AG08395 (cell line): ENCODE data around the gene TYSND1.
"Not testable (repeated sequence)": the region's sequence is repeated elsewhere in the genome, so short reads cannot be mapped to it uniquely, and the experiment has no call there.

Experiments
- DNase-seq: peaks from one replicate; pipeline ENCODE4 v3.0.0; 2012; ENCODE audit warnings: mixed read lengths, low spot score

TYSND1 gene

DNA sequence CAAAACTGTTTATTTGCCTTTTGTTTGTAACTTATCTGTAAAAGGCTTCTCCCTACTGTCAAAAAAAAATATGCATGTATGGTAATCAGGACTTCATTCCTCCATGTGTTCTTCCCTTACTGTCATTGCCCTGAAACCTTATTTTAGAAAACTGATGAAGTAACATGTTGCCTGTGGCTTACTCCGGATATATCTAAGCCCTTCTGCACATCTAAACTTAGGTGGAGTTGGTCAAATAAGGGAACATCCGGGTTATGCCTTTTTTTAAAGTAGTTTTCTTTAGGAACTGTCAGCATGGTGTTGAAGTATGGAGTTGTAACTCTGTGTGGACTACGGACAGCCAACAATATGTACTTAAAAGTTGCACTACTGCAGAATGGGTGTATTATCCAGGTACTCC lies 17.7 kb upstream of the TYSND1 start:
- DNase-seq, result no peak

DNA sequence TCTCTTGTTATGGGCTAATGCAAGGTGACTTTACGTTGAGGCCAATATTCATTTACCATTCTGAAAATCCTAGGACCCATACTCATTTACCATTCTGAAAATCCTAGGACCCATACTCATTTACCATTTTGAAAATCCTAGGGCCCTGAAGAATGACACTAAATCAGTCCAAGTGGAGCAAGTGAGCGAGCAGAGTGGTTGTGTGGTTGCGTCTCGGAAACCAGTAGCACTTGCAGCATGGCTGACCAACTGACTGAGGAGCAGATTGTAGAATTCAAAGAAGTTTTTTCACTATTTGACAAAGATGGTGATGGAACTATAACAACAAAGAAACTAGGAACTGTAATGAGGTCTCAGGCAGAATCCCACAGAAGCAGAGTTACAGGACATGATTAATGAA lies 16.9 kb upstream of the TYSND1 start:
- no peak for DNase-seq

DNA sequence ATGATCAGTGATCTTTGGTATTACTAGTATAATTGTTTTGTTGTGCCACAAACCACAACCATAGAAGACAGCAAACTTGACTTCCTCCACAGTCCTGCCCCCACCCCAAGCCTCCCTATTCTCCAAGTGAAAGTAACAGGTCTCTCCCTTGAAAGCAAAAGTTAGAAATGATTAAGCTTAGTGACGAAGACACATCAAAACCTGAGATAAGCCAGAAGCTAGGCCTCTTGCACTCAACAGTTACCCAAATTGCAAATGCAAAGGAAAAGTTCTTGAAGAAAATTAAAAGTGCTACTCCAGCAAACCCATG lies 16.3 kb upstream of the TYSND1 start:
- DNase-seq, result no peak

DNA sequence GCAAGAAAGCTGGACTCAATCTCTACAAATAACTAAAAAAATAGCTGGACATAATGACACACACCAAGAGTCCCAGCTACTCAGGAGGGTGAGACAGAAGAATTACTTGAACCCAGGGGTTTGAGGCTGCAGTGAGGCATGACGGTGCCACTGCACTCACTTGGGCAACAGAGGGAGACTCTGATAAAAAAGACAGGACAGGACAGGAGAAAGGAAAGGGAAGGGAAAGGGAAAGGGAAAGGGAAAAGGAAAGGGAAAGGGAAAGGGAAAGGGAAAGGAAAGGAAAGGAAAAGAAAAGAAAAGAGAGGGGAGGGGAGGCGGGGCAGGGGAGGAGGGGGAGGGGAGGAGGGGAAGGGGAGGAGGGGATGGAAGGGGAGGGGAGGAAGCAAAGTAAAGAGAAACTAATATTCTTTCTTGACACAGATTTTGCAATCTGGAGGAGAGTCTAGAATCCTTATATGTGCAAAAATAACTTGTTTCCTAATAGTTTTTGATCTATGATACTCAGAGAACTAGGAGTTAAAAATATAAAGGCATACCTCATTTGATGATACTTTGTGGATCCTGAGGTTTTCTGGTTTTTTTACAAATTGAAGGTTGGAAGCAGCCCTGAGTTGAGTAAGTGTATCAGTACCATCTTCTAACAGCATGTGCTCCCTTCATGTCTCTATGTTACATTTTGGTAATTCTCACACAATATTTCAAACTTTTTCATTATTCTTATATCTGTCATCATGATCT lies 15.8 kb upstream of the TYSND1 start:
- no peak for DNase-seq

DNA sequence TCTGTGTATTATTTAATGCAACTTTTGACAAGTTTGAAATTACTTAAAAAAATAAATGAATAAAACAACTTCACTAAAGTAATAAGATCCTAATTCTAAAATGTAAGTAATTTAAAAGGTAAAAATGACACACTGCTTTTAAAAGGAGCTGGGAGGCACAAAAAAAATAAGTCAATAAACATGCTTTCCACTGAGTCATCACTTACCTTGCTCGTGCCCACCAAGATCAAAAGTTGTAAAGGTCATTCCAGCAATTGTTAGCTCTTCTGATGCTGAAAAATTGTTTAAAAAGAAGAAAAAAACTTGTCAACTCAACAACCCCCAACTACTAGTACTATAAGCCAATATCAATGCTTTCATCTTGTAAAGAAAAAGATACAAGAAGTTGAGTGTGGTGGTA lies 14.3 kb upstream of the TYSND1 start:
- DNase-seq, result no peak

DNA sequence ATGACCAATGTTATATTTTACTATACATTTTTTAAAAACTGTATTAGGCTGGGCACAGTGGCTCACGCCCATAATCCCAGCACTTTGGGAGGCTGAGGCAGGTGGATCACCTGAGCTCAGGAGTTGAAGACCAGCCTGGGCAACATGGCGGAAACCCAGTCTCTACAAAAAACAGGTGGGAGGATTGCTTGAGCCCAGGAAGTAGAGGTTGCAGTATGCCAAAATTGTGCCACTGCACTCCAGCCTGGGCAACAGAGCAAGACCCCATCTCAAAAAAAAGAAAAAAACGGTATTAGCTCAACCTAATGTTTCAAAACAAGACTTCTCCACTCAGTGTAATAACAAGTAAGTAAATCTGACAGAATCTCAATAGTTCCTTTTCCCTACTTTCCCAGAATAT lies 12.9 kb upstream of the TYSND1 start:
- DNase-seq, result not testable (repeated sequence)

DNA sequence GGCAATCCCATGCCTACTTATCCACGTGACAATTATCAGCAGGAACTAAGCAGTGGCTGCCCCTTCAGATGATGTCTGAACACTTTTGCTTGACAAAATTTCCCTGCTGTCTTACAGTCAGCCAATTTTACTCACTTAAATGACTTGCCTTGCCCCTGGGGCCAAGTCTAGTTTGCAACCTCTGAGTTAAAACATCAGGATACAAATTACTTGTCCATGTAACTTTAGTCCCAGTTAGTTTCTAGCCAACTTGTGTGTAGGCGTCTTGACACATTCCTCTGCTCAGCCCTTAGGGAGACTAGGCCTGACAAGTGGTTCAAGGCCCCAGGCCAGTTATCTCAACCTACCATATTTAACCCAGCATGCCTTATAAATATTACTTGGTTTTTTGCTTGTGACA lies 11.6 kb upstream of the TYSND1 start:
- DNase-seq, result no peak

DNA sequence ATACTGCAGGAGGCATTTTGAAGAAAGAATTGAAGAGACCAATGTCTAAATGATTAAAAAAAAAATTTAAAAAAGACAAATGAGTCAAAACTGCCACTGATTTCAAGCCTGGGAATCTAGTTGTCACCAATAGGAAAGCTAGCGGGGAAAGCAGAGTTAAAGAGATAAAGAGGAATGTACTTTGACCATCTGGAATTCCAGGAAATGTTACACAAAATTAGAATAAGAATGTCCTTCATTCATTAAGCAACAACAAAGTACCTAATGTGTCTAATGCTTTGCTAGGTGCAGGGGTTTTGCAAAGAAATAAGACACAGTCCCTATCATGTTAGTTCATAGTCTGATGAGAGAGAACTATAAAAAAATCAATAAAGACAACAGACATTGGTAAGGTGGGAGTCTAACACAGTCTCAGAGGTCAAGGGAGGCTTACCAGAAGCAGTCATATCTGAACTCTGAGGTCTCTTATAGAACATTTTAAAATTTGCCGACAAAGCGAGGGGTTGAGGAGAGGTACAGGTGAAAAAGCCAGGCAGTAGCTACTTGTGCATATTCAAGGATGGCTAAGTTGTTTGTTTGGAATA lies 8.8 kb upstream of the TYSND1 start:
- no peak for DNase-seq

DNA sequence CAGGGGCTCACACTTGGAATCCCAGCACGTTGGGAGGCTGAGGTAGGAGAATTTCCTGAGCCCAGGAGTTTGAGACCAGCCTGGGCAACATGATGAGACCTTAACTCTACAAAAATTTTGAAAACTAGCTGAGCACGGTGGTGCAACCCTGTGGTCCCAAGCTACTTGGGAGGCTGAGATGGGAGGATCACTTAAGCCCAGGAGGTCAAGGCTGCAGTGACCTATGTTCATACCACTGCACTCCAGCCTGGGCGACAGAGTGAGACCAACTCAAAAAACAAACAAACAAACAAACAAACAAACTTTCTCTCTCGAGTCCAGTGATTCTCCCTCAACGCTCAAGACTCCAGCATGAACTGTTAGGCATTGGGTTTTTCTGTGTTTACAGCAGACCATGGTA lies 2.0 kb upstream of the TYSND1 start:
- DNase-seq, result no peak

DNA sequence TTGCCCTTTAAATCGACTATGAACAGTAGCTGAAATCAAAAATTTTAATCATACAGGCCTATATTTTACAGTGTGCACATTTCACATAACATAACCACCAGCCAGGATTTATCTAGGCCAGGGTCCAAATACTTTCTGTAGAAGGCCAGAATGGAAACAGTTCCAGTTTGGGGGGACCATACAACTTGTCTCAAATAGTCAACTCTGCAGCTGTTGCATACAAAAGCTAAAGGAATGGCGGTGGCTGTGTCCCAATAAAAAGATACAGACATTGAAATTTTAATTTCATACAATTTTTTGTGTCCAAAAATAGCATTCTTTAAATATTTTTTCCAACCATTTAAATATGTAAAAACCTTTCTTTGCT lies 742 bp upstream of the TYSND1 start:
- DNase-seq, result no peak

DNA sequence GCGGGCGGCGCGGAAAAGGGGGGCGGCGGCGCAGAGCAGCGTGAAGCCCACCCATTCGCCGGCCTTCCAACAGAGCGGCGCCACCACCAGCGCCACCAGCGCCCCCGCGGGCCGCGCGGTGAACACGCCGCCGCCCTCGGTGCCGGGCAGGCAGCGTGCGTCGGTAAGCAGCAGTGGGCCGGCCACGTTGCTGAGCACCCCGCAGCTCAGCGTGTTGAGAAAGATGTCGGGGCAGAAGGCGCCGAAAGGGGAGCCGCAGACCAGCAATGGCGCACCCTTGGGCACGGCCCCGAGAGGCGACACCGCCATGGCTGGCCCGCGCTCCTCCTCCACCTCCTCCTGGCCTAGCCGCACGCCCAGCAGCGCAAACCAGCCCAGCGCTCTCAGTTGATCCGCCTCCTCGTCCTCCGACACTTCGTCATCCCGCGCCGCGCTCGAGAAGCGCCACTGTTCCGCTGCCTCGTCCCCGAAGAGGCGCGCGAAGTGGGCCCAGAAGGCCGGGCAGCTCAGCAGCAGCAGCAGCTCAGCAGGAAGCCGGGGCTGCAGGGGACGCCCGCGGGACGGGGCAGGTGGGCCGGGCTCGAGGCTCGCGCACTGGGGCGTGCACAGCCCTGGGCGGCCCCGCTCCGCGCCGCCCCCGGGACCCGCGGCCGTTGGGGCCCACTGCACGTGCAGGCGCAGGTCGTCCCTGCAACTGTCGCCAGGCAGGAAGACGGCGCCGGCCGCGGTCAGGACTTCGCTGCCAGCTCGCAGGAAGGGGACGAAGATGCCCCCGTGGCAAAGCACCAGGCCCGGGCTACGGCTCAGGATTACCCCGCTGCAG lies 623 bp downstream of the TYSND1 start:
- peak; percentile 62 for DNase-seq

DNA sequence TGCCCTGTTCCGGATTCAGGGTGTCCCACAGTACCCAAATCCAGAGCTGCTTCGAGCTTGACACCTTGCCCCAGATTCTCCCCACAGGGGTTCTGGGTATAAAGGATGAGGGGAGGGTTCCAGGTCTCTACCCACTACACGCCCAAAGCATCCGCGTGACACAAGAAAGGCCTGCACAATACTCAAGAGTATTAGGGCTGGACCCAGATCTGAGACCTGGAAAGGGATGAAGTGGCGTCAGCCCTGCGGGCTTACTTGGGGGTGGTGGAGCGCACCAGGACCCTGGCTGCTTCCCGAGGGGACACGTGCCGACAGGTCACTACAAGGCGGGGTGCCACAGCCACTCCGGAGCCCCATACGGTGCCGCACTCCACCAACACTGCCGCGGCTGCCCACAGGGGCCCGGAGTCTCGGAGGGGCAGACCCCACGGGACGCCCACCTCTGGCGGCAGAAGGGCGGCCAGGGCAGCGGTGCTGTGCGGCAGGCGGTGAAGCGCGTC lies 1.3 kb downstream of the TYSND1 start:
- no peak for DNase-seq

DNA sequence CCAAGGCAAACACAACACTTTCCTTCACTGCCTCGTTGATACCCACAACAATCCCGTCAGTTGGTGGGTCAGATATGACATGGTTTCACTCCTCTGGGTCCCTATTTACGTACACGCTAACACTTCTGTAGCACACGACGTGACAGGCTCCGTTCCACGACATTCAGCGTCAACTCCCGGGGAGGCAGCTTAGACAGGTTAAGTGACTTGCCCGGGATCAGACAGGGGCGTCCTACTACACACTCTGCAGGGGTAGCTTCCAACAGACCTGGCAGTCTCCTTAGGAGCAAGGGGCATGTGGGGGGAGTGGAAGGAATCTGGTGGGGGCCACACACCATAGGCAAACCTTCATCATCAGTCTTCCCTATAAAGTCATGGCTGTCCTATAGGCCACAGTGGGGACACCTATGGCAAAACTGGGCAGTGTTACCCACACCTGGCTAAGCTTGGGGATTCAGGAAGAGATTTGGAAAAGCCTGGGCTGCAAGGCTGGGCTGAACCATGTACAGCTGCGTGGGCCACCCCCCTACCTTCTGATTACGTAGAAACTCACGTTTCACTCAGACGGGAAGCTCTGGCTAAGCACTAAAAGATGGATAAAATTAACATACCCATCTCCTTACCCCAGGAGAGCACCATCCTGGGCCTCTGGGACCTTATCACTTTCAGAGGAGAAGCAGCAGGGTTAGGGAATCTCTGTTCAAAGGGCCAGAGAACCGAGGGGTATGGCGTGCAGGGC lies 2.0 kb downstream of the TYSND1 start:
- DNase-seq, result no peak

DNA sequence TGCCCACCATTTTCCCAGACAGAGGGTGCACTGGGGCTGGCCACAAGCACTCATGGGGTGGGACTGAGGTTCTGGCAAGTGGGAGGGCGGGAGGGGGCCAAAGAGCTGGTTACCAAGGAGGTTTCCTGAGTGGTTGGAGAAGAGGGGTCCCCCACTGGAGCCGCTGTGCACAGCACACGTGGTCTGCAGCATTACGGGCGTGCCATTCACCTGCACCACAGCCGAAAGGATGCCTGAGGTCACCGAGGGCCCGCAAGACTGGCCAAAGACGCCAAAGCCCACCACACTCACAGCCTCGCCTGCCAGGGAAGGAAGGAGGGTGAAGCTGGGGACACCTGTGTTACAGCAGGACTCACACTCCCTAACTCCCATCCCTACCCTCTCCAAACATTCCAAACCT lies 3.9 kb downstream of the TYSND1 start:
- DNase-seq, result no peak

DNA sequence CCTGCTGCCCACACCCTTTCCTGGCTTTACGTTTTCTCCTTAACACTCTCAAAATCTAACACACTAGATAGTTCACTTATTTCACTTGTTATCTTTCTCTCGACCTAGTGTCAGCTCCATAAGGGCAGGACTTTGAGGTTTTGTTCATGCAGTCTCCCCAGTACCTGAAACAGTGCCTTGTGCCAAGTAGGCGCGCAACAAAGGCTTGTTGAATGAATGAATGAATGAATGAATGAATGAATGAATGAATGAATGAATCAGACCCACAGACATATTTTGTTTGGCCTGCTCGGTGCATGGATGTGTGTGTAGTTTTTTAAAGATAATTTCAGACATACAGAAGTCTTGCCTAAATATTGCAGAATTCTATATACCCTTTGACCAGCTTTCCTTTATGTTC lies 6.2 kb downstream of the TYSND1 start:
- no peak for DNase-seq

DNA sequence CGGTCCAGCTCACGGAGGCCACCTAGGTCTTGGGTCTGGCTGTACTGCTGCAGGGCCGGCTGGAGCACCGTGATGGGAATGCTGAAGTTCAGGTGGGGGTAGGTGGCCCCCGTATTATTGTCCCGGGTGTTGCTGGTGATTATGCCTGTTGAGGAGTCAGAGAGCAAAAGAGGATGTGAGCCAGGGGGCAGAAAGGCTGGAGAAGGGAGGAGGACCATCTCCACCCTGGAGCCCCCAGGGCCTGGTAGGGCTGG lies 6.6 kb downstream of the TYSND1 start:
- no peak for DNase-seq

DNA sequence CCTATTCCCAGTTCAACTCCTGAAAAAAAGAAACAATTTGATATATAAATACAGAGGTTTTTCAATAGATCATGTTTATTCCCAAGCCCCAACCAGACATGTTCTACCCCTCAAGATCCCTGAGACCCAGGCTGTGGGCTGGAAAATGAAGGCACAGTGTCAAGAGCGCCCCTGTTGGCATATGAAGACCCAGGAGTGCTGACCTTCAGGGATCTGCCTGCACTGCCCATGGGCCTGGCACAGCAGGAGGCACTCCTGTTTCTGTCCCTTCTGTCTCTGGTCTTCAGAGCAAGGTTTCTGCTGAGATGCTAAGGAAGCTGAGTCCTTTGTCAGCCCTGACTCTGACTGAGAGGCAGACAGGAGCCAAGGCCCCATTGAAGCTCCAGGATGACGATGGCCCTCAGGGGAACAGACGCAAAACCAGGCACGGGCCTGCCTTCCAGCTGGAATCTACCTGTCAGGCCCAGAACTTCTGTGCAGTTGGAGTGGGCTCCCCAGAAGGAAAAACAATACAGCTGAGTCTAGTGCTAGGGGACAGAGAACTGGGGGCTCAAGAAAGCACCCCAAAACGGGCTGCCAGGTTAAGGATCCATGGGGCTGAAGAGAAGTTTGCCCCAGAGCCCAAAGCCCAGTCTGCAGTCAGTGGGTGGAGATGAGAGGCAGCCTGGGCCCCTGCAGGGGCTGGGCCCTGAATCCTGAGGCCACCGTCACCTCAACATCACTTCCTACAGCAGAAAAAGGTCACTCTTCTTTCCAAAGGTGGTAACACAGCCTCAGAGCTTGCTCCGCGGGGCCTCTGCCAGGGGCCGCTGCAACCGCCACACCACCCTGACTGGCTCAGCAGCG lies 7.1 kb downstream of the TYSND1 start:
- DNase-seq, result no peak

DNA sequence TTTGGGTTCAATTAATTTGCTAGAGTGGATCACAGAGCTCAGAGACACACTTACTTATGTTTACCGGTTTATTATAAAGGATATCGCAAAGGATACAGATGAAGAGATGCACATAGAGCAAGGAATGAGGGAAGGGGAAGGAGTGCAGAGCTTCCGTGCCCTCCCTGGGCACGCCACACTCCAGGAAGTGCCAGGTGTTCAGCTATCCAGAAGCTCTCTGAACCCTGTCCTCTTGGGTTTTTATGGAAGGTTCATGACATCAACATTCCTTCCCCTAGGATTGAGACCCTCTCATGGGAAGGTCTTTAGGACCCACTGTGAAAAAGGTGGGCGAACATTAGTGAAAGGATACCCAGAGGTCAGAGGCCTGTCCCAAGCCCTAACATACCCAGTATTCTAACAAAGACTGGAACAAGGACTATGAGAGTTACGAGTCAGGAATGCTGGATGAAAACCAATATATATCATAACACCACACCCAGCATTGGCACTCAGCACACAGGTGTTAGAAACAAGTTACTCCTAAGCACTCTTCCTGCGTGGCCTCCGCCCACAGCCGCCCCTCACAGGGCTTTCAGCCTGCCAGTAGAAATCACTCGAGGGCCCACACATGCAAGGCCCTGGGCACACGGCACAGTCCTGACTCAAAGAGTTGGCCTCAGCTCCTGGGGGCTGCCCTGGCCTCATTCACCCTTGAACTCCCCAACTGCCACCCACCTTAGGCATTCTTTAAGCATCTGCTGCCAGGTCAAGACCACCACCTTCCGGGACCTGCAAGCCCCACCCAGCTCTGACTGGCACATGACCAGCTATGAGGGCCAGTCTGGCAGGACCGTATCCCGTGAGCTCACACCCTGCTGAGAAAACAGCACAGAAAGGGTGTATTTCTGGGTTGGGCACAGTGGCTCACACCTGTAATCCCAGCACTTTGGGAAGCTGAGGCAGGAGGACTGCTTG lies 8.3 kb downstream of the TYSND1 start:
- DNase-seq, result no peak

DNA sequence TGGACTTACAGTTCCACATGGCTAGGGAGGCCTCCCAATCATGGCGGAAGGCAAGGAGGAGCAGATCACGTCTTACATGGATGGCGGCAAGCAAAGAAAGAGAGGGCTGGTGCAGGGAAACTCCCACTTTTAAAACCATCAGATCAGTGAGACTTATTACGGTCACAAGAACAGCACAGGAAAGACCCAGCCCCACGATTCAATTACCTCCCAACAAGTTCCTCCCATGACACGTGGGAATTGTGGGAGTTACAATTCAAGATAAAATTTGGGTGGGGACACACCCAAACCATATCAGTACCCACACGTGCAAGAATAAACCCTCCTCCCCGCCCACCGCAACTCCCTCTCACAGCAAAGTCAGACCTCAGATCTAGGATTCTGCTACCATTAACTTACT lies 9.4 kb downstream of the TYSND1 start:
- DNase-seq, result no peak

DNA sequence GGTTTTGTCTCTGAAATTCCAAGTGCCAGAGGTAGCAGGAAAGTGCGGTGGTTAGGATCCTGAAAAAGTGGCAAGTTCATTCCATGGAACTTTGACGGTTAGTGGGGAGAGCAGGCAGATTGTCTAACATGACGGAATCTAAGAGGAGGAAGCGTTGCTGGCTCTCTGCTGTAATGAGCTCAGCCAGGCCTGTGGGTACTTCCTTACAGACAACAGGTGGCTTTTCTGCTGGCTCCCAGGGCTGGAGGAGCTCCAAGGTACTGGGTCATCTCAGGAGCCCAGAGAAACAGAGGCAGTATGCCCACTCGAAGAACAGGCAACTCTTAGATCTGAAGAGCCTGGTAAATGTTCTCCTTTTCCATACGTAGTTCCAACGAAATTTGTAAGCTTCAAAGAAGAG lies 10.8 kb downstream of the TYSND1 start:
- no peak for DNase-seq

DNA sequence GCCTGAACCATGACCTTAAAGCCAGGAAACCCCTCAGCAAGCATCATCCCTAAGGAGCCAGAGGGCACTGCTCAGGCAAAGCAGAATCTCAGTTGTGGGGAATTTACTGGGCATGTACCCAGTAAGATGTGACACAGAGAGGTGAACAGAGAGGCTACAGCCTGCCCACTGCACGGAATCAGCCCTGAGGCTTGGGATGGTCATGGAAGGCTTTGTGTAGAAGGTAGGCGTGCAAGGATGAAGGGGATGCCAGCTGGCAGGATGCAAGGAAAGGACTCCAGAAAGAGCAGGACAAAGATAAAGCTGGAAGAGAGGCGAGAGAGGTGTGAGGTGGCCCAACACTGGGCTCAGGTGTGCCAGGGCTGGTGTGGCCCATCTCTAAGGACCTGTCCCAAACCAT lies 11.5 kb downstream of the TYSND1 start:
- no peak for DNase-seq
